RWPE2 (cell line): ENCODE results near the gene GOSR2.
"Not testable (repeated sequence)": the region's sequence is repeated elsewhere in the genome, so short reads cannot be mapped to it uniquely, and the experiment has no call there.

Experiments
- ATAC-seq: fragments of 200-7000 bp; cut with Tn5 transposase; 3 replicates; pipeline ENCODE4 v1.9.1; 2021; ENCODE audit warnings: low read depth
- DNase-seq: peaks from one replicate; pipeline ENCODE4 v3.0.0-alpha.2; 2020; ENCODE audit warnings: low spot score
- H3K27ac ChIP-seq: fragments of 450-650 bp; 2 replicates; pipeline ENCODE4 v1.5.1; 2017; ENCODE audit warnings: mild to moderate bottlenecking; ENCODE audit not compliant: poor library complexity, severe bottlenecking
- H3K27me3 ChIP-seq: fragments of 250-450 bp; sonication (Bioruptor Pico); 2 replicates; pipeline ENCODE4 v1.5.1; 2021; ENCODE audit warnings: mild to moderate bottlenecking, moderate library complexity; ENCODE audit not compliant: insufficient read depth, poor library complexity, severe bottlenecking
- H3K36me3 ChIP-seq: fragments of 250-450 bp; sonication (Bioruptor Pico); 2 replicates; pipeline ENCODE4 v1.5.1; 2020; ENCODE audit warnings: low read depth, mild to moderate bottlenecking, moderate library complexity
- H3K4me1 ChIP-seq: fragments of 250-450 bp; sonication (Bioruptor Pico); 2 replicates; pipeline ENCODE4 v1.5.1; 2021; ENCODE audit warnings: mild to moderate bottlenecking, moderate library complexity; ENCODE audit not compliant: insufficient read depth, poor library complexity, severe bottlenecking
- H3K4me3 ChIP-seq: fragments of 250-450 bp; sonication (Bioruptor Pico); 2 replicates; pipeline ENCODE4 v1.5.1; 2021; ENCODE audit warnings: mild to moderate bottlenecking, moderate library complexity; ENCODE audit not compliant: severe bottlenecking
- H3K9me3 ChIP-seq: fragments of 250-450 bp; sonication (Bioruptor Pico); 2 replicates; pipeline ENCODE4 v1.5.1; 2021; ENCODE audit warnings: mild to moderate bottlenecking, moderate library complexity; ENCODE audit not compliant: severe bottlenecking
- CTCF ChIP-seq: fragments of 450-650 bp; IDR thresholded peaks from one replicate; pipeline ENCODE4 v1.5.1; 2017; ENCODE audit warnings: mild to moderate bottlenecking, moderate library complexity; ENCODE audit not compliant: poor library complexity, severe bottlenecking

Gene GOSR2

GRCh38 chr17:46982577-46982976 lies 59.6 kb downstream of the GOSR2 start:
- no peaks in the 10 kb centered on the region for H3K9me3 ChIP-seq
- no peak for TF ChIP-seq CTCF
- H3K4me1 ChIP-seq = no peaks in the 10 kb centered on the region
- H3K36me3 ChIP-seq = no peaks in the 10 kb centered on the region
- H3K27ac ChIP-seq = no peak overlapping the region
- no peak overlapping the region for H3K4me3 ChIP-seq
- DNase-seq (no peak), ATAC-seq (no peak)
- H3K27me3 ChIP-seq = peaks cover 34% of the 10 kb centered on the region

DNA sequence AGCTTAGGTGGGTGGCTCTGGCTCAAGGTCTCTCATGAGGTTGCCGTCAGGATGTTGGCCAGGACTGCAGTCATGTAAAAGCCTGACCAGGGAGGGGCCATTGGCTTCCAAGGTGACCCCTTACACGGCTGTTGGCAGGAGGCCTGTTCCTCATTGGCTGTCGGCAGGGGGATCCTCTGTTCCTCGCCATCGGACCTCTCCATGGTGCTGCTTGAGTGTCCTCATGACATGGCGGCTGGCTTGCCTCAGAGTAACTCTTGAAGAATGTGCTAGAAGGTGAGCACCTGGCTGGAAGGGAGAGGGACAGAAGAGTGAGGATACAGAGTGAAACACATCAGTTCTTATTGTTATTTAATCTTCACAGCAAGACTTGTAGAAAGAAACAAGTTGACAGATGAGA lies 60.8 kb downstream of the GOSR2 start:
- H3K27ac ChIP-seq = no peak overlapping the region
- ATAC-seq (no peak), DNase-seq (no peak)
- peaks cover 22% of the 10 kb centered on the region for H3K27me3 ChIP-seq
- no peak for TF ChIP-seq CTCF
- no peaks in the 10 kb centered on the region for H3K9me3 ChIP-seq
- no peaks in the 10 kb centered on the region for H3K4me1 ChIP-seq
- H3K36me3 ChIP-seq = no peaks in the 10 kb centered on the region
- H3K4me3 ChIP-seq = no peak overlapping the region

GRCh38 chr17:46984341-46984740 lies 61.4 kb downstream of the GOSR2 start:
- Histone ChIP-seq H3K4me3 (no peak overlapping the region), H3K36me3 (no peaks in the 10 kb centered on the region), H3K27me3 (peaks cover 17% of the 10 kb centered on the region), H3K4me1 (no peaks in the 10 kb centered on the region), H3K9me3 (no peaks in the 10 kb centered on the region), H3K27ac (no peak overlapping the region)
- ATAC-seq (no peak), DNase-seq (no peak)
- no peak for TF ChIP-seq CTCF

DNA sequence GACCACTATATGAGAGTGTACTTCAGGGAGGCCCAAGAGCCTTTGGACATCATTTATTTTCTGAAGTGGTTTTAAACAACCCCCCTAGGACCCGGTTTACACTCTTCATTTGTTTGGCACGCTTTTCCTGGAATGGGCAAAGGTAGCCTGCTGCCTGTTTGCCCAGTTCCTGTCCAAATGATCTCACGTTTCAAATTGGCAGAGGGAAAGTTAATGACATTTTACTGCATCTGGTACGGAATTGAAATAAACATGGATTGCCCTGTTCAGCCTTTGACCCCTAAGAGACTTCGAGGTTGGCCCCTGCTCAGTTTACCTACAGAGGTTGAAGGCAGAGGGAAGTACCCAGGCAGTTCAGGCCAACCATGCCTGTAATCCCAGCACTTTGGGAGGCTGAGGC lies 61.9 kb downstream of the GOSR2 start:
- DNase-seq (no peak), ATAC-seq (no peak)
- Histone ChIP-seq H3K9me3 (no peaks in the 10 kb centered on the region), H3K27me3 (peaks cover 11% of the 10 kb centered on the region), H3K36me3 (no peaks in the 10 kb centered on the region), H3K4me3 (no peak overlapping the region), H3K27ac (no peak overlapping the region), H3K4me1 (no peaks in the 10 kb centered on the region)
- TF ChIP-seq CTCF = no peak

GRCh38 chr17:46986366-46986765 lies 63.4 kb downstream of the GOSR2 start:
- no peak for ATAC-seq
- DNase-seq = no peak
- no peak overlapping the region for H3K4me3 ChIP-seq
- no peak for TF ChIP-seq CTCF
- H3K27me3 ChIP-seq = peaks cover under 1% of the 10 kb centered on the region
- no peak overlapping the region for H3K27ac ChIP-seq
- no peaks in the 10 kb centered on the region for H3K9me3 ChIP-seq
- H3K36me3 ChIP-seq = no peaks in the 10 kb centered on the region
- no peaks in the 10 kb centered on the region for H3K4me1 ChIP-seq

- H3K36me3 ChIP-seq, ATAC-seq, DNase-seq, H3K27me3 ChIP-seq, H3K9me3 ChIP-seq, H3K4me1 ChIP-seq, H3K4me3 ChIP-seq, H3K27ac ChIP-seq: not testable (repeated sequence)
These were observed 65.0 kb downstream of the GOSR2 start for GRCh38 chr17:46987927-46988326.
